HCT116 (cell line): Measurements from ENCODE around the gene FOXO3. TPM values are rescaled to one million over a fixed set of nuclear protein-coding genes. Genes with fewer than 3 reads are reported as not detected.

Experiments
- ATAC-seq: fragments of 200-7000 bp; cut with Tn5 transposase; 2 replicates; pipeline ENCODE4 v1.9.1; 2020; ENCODE audit warnings: mild to moderate bottlenecking, moderate library complexity
- BruUV-seq: library from RNA; stranded (reverse); fragments of 400-500 nt; replicated peaks from 2 replicates; lab custom pipeline; 2021; lab: Mats Ljungman, UMichigan
- CTCF ChIA-PET: fragments of 300-600 bp; sonication (Branson Sonifier 250); formaldehyde crosslinking; loops from one replicate; lab custom pipeline; 2021; ENCODE audit warnings: antibody characterized with exemption; lab: Charles Lee
- POLR2A ChIA-PET: fragments of 300-600, 350-600 bp; sonication (Branson Sonifier 250); formaldehyde crosslinking; loops from one replicate; lab custom pipeline; 2021; ENCODE audit warnings: antibody characterized with exemption; lab: Charles Lee
- RAD21 ChIA-PET, 2 experiments: fragments of 300-600 bp; sonication (Branson Sonifier 250); formaldehyde crosslinking; loops; one replicate each; lab custom pipeline; 2023; ENCODE audit warnings: low total read pairs in 2 of 2; ENCODE audit not compliant: uncharacterized antibody in 2 of 2, unreplicated experiment in 2 of 2, low non-redundant PET in 1 of 2; lab: Charles Lee
- DNase-seq: peaks from one replicate; pipeline ENCODE4 v3.0.0-alpha.2; 2010; ENCODE audit warnings: low read depth, low spot score
- H2AFZ ChIP-seq: fragments of 200-600 bp; shearing (Covaris generic), sonication (generic); 2 replicates; pipeline ENCODE4 v1.6.1; 2017; ENCODE audit warnings: low read depth, mixed run types, mixed read lengths, antibody characterized with exemption, low read length; ENCODE audit not compliant: poor library complexity, severe bottlenecking
- H3K27ac ChIP-seq: 2 replicates; pipeline ENCODE4 v1.5.1; 2012; ENCODE audit warnings: low read depth, low read length
- H3K27me3 ChIP-seq: fragments of 200-600 bp; sonication (generic); 2 replicates; pipeline ENCODE4 v1.6.1; 2016; ENCODE audit warnings: mixed run types, low read length, mixed read lengths; ENCODE audit not compliant: insufficient read depth
- H3K36me3 ChIP-seq, 2 experiments: fragments of 200-500 bp in 1 of 2; fragments of 200-600 bp in 1 of 2; sonication (Bioruptor generic) in 1 of 2; sonication (generic) in 1 of 2; 2 replicates each; pipeline versions ENCODE4 v1.5.1 to v1.6.1; 2014 to 2016; ENCODE audit warnings: low read length in 2 of 2, inconsistent platforms in 1 of 2, mixed read lengths in 1 of 2, mixed run types in 1 of 2; ENCODE audit not compliant: insufficient read depth in 2 of 2, control insufficient read depth in 1 of 2
- H3K4me1 ChIP-seq, 2 experiments: fragments of 200-600 bp in 1 of 2; sonication (generic) in 1 of 2; 2 replicates each; pipeline versions ENCODE4 v1.5.1 to v1.6.1; 2012 to 2017; ENCODE audit warnings: low read length in 2 of 2, inconsistent platforms in 1 of 2, mild to moderate bottlenecking in 1 of 2, mixed read lengths in 1 of 2, mixed run types in 1 of 2, moderate library complexity in 1 of 2; ENCODE audit not compliant: insufficient read depth in 2 of 2, control insufficient read depth in 1 of 2
- H3K4me2 ChIP-seq: fragments of 200-600 bp; sonication (generic); 2 replicates; pipeline ENCODE4 v1.6.1; 2017; ENCODE audit warnings: mixed run types, low read length, mixed read lengths
- H3K4me3 ChIP-seq, 2 experiments: fragments of 200-600 bp in 1 of 2; sonication (generic) in 1 of 2; replicated peaks in 1 of 2; 2 replicates each; pipeline ENCODE4 v1.5.1; 2011 to 2016; ENCODE audit warnings: low read length in 2 of 2, control low read depth in 1 of 2, low read depth in 1 of 2, mild to moderate bottlenecking in 1 of 2, mixed read lengths in 1 of 2, mixed run types in 1 of 2
- H3K79me2 ChIP-seq: fragments of 200-600 bp; sonication (generic); 2 replicates; pipeline ENCODE4 v1.6.1; 2017; ENCODE audit warnings: mild to moderate bottlenecking, mixed run types, low read length, moderate library complexity, mixed read lengths; ENCODE audit not compliant: insufficient read depth
- H3K9ac ChIP-seq: fragments of 200-600 bp; sonication (generic); 2 replicates; pipeline ENCODE4 v1.6.1; 2016; ENCODE audit warnings: low read length, mixed read lengths
- H3K9me2 ChIP-seq: fragments of 200-600 bp; sonication (generic), shearing (Covaris generic); 2 replicates; pipeline ENCODE4 v1.6.1; 2017; ENCODE audit warnings: mixed run types, mild to moderate bottlenecking, moderate library complexity; ENCODE audit not compliant: insufficient read depth
- H3K9me3 ChIP-seq, 2 experiments: fragments of 200-500 bp in 1 of 2; fragments of 200-600 bp in 1 of 2; sonication (Bioruptor generic) in 1 of 2; sonication (generic) in 1 of 2; 2 replicates each; pipeline ENCODE4 v1.6.1; 2014 to 2017; ENCODE audit warnings: low read length in 2 of 2, mixed read lengths in 2 of 2, inconsistent platforms in 1 of 2, low read depth in 1 of 2, mild to moderate bottlenecking in 1 of 2, mixed run types in 1 of 2, moderate library complexity in 1 of 2; ENCODE audit not compliant: control insufficient read depth in 1 of 2, insufficient read depth in 1 of 2
- H4K20me1 ChIP-seq: fragments of 200-600 bp; sonication (generic), shearing (Covaris generic); 2 replicates; pipeline ENCODE4 v1.6.1; 2017; ENCODE audit warnings: mixed run types, mild to moderate bottlenecking, moderate library complexity; ENCODE audit not compliant: insufficient read depth
- ATF3 ChIP-seq: IDR thresholded peaks from 2 replicates; pipeline ENCODE4 v1.6.1; 2012
- CEBPB ChIP-seq: IDR thresholded peaks from 2 replicates; pipeline ENCODE4 v1.6.1; 2012; ENCODE audit warnings: low read depth
- EZH2 ChIP-seq: fragments of 200-600 bp; sonication (generic); IDR thresholded peaks from 2 replicates; pipeline ENCODE4 v1.6.1; 2017; ENCODE audit warnings: antibody characterized with exemption, mixed run types
- FOSL1 ChIP-seq: IDR thresholded peaks from 2 replicates; pipeline ENCODE4 v1.6.1; 2012; ENCODE audit warnings: low read depth
- RAD21 ChIP-seq: IDR thresholded peaks from 2 replicates; pipeline ENCODE4 v1.6.1; 2012; ENCODE audit warnings: low read depth, mild to moderate bottlenecking
- SP1 ChIP-seq: IDR thresholded peaks from 2 replicates; pipeline ENCODE4 v1.6.1; 2012; ENCODE audit warnings: low read depth
- SRF ChIP-seq: IDR thresholded peaks from 2 replicates; pipeline ENCODE4 v1.6.1; 2012; ENCODE audit warnings: low read depth
- TCF7L2 ChIP-seq: IDR thresholded peaks from 2 replicates; pipeline ENCODE4 v1.7.0; 2011; ENCODE audit warnings: borderline replicate concordance, inconsistent platforms; ENCODE audit not compliant: insufficient read depth, insufficient read length; ENCODE audit errors: extremely low read depth
- ZNF274 ChIP-seq: fragments of 200-500 bp; sonication (Bioruptor generic); IDR thresholded peaks from 2 replicates; pipeline ENCODE4 v1.6.1; 2014; ENCODE audit warnings: mild to moderate bottlenecking, low read depth, low read length, inconsistent platforms
- intact Hi-C: fragments of 100-400 bp; cut with micrococcal nuclease; formaldehyde crosslinking; loops from 2 replicates; pipeline ENCODE4 v1.10.0; 2022
- total RNA-seq: library from RNA; stranded (reverse); gene quantifications from one replicate; pipeline ENCODE4 v1.2.1, GENCODE V29; 2021; ENCODE audit not compliant: unreplicated experiment
- TF ChIP-seq, protein P1 (sequence below), 3 experiments: fragments of 200-600 bp in 1 of 3; sonication (generic) in 1 of 3; IDR thresholded peaks in 2 of 3; conservative IDR thresholded peaks in 1 of 3; 2 replicates each; pipeline ENCODE4 v1.5.1; 2012 to 2017; ENCODE audit warnings: low read depth in 2 of 3, low read length in 2 of 3, antibody characterized with exemption in 1 of 3, borderline replicate concordance in 1 of 3, control low read depth in 1 of 3, mild to moderate bottlenecking in 1 of 3, mixed read lengths in 1 of 3, mixed run types in 1 of 3, moderate library complexity in 1 of 3; ENCODE audit not compliant: insufficient read depth in 1 of 3

Gene FOXO3
- total RNA-seq, 1 experiment from 2014 or later: 40.0 TPM

DNA sequence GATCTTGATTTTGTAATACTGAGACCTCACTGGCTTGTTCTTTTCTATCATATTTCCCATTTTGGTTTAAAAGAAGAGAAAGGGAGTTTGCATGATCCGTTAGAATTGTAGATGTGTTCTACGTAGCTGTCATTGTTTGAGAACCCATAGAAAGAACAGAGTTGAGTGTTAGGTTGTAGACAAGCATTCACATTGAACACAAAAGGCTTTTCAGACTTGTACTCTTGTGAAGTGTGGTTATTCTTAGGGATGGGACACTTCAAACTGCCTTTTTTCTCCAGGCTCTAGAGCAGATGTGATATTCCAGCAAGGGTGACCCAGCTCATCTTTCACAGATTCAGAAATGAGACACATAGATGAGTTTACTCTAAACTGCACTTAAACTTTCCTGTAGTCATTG is 19.9 kb downstream of the FOXO3 start:
- Histone ChIP-seq H3K36me3 (no peaks in the 10 kb centered on the region; a peak in 1 of 4 replicates), H3K79me2 (peaks cover 96% of the 10 kb centered on the region)

More for the DNA sequence above, 19.9 kb downstream of the FOXO3 start:
- 0 out of 2 replicates have a peak overlapping the region, but pooled peaks have one; percentile 12 for H3K4me2 ChIP-seq
- H3K27me3 ChIP-seq: no peaks in the 10 kb centered on the region
- H3K4me1 ChIP-seq: peaks cover 12 to 27% of the 10 kb centered on the region in 2 experiments
- peaks cover 21% of the 10 kb centered on the region; the same call in 1 of the 2 replicates for H4K20me1 ChIP-seq
- RAD21 ChIA-PET: no interaction called here
- no peak for TF ChIP-seq TCF7L2
- no peak for TF ChIP-seq EZH2
- no peak for TF ChIP-seq SP1
- no peak for TF ChIP-seq SRF
- no peak for TF ChIP-seq CEBPB
- TF ChIP-seq ATF3: no peak
- no peak for TF ChIP-seq RAD21
- no peak for TF ChIP-seq ZNF274
- no peak for TF ChIP-seq FOSL1
- TF ChIP-seq, protein P1, sequence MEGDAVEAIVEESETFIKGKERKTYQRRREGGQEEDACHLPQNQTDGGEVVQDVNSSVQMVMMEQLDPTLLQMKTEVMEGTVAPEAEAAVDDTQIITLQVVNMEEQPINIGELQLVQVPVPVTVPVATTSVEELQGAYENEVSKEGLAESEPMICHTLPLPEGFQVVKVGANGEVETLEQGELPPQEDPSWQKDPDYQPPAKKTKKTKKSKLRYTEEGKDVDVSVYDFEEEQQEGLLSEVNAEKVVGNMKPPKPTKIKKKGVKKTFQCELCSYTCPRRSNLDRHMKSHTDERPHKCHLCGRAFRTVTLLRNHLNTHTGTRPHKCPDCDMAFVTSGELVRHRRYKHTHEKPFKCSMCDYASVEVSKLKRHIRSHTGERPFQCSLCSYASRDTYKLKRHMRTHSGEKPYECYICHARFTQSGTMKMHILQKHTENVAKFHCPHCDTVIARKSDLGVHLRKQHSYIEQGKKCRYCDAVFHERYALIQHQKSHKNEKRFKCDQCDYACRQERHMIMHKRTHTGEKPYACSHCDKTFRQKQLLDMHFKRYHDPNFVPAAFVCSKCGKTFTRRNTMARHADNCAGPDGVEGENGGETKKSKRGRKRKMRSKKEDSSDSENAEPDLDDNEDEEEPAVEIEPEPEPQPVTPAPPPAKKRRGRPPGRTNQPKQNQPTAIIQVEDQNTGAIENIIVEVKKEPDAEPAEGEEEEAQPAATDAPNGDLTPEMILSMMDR (IDR thresholded peaks at IDR 0.05 in 2 of 3, conservative IDR thresholded peaks at IDR 0.05 in 1 of 3; ENCODE audit: borderline replicate concordance in 1 of 3, insufficient read depth in 1 of 3, low read depth in 2 of 3, low read length in 2 of 3): no peak
- no peak for ATAC-seq
- no peak for DNase-seq
- POLR2A ChIA-PET: no interaction called here
- no peak overlapping the region for H3K27ac ChIP-seq
- no peaks in the 10 kb centered on the region for H3K9me3 ChIP-seq
- no TSS peak for BruUV-seq
- no peak overlapping the region for H3K9ac ChIP-seq
- intact Hi-C loops: no loop called here
- no peaks in the 10 kb centered on the region for H3K9me2 ChIP-seq
- no peak overlapping the region for H2AFZ ChIP-seq
- H3K4me3 ChIP-seq: no peak overlapping the region
- CTCF ChIA-PET: no interaction called here
